ENCODE results near the gene MEOX2. TPM values are rescaled to one million over a fixed set of nuclear protein-coding genes. Genes with fewer than 3 reads are reported as not detected.

MEOX2 gene
- total and polyA plus RNA-seq, 10 of the 15 experiments (the other 5 are each of a cell fraction or from before 2014, with no cell fraction given), result not detected

DNA sequence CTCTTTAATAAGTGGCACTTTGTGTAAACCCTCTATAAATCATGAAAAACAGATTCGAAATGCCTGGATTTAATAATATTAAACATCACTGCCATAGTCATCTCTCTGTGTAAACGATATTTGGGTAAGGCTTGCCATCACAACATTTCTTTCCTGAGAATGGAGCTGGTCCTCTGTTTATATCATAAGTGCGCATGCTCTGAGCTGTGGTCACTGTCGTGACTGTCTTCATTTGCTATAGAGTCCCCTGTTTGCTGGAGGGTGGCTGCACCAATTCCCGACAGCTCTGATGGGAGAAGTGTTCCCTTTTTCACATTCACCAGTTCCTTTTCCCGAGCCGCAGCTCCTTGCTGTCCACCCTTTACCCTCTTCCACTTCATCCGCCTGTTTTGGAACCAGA is 74.3 kb downstream of the MEOX2 start:
- no peak for FAIRE-seq

More for the DNA sequence above, 74.3 kb downstream of the MEOX2 start:
- no peaks in the 10 kb centered on the region for H3K9me3 ChIP-seq (replicated peaks; ENCODE audit: control insufficient read depth, insufficient read depth, low read length)
- no peak overlapping the region for H3K9ac ChIP-seq (ENCODE audit: control insufficient read depth, insufficient read depth, low read length)
- H3K4me2 ChIP-seq (ENCODE audit: control insufficient read depth, insufficient read depth), result no peak overlapping the region
- H3K4me3 ChIP-seq, result no peak overlapping the region
- ATAC-seq (no peak), DNase-seq (ENCODE audit: low read depth, low spot score) (no peak)
- TF ChIP-seq CREM (IDR thresholded peaks at IDR 0.05; ENCODE audit: low read depth) (no peak), RAD51 (IDR thresholded peaks at IDR 0.05) (no peak), FOXM1 (IDR thresholded peaks at IDR 0.05; ENCODE audit: low read depth, low read length) (no peak), IRF4 (IDR thresholded peaks at IDR 0.05; ENCODE audit: low read depth, low read length) (no peak), NBN (IDR thresholded peaks at IDR 0.05) (no peak), NR2F1 (conservative IDR thresholded peaks at IDR 0.05) (no peak), NFYA (IDR thresholded peaks at IDR 0.05; ENCODE audit: borderline replicate concordance, low read depth, low read length) (no peak), FOS (IDR thresholded peaks at IDR 0.05; ENCODE audit: borderline replicate concordance, extremely low read depth, insufficient read length) (no peak), CEBPB (IDR thresholded peaks at IDR 0.05; ENCODE audit: borderline replicate concordance in 1 of 2, low read depth in 2 of 2, low read length in 2 of 2) (no peak), TCF3 (IDR thresholded peaks at IDR 0.05; ENCODE audit: borderline replicate concordance, insufficient read depth, low read depth, low read length) (no peak), MEF2A (IDR thresholded peaks at IDR 0.05; ENCODE audit: insufficient read depth, low read depth, low read length) (no peak)
- TF ChIP-seq, protein P1, sequence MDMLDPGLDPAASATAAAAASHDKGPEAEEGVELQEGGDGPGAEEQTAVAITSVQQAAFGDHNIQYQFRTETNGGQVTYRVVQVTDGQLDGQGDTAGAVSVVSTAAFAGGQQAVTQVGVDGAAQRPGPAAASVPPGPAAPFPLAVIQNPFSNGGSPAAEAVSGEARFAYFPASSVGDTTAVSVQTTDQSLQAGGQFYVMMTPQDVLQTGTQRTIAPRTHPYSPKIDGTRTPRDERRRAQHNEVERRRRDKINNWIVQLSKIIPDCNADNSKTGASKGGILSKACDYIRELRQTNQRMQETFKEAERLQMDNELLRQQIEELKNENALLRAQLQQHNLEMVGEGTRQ (IDR thresholded peaks at IDR 0.05; ENCODE audit: borderline replicate concordance, low read depth, low read length), result no peak
- BruUV-seq (replicated peaks), result no TSS peak
- WGBS (ENCODE audit: insufficient coverage, insufficient replicate concordance, low lambda C conversion rate, missing lambda C conversion rate), result 32% methylated on average over 8 of the region's 8 CpGs
- intact Hi-C loops (cut with micrococcal nuclease; ENCODE audit: unreplicated experiment), result no loop called here
- no peak overlapping the region for H3K27ac ChIP-seq (ENCODE audit: control insufficient read depth, insufficient read depth)
- SMC1A ChIA-PET (ENCODE audit: uncharacterized antibody, unreplicated experiment), result interaction anchor here (0.8 to 3.4 kb wide), 10 partner anchors 9 to 110 kb away, joined by 3 to 18 read pairs (median 5); partner anchors contain the start of gene AGMO
- no peaks in the 10 kb centered on the region for H3K27me3 ChIP-seq (replicated peaks in 1 of 2; ENCODE audit: control insufficient read depth in 2 of 2, insufficient read depth in 2 of 2, low read length in 1 of 2)
- H3K4me1 ChIP-seq (ENCODE audit: control insufficient read depth, insufficient read depth, low read length), result no peaks in the 10 kb centered on the region
- in situ Hi-C loops (cut with MboI), result no loop called here
- POLR2A ChIA-PET, result interaction anchor here (1.0 to 1.6 kb wide), 2 partner anchors 11 to 19 kb away, joined by 3 read pairs; no protein-coding TSS in a partner anchor
- RAD21 ChIA-PET (ENCODE audit: unreplicated experiment), result interaction anchor here (0.8 to 1.8 kb wide), 6 partner anchors 8 to 105 kb away, joined by 3 to 5 read pairs (median 4); no protein-coding TSS in a partner anchor
- H3K79me2 ChIP-seq (ENCODE audit: control insufficient read depth, insufficient read depth, low read length), result no peaks in the 10 kb centered on the region
- CTCF ChIA-PET, result interaction anchor here (1.1 to 2.4 kb wide), 4 partner anchors 9 to 109 kb away, joined by 3 to 7 read pairs (median 5); no protein-coding TSS in a partner anchor
- no peaks in the 10 kb centered on the region for H4K20me1 ChIP-seq (ENCODE audit: control insufficient read depth, insufficient read depth)
- no peak overlapping the region for H2AFZ ChIP-seq (ENCODE audit: control insufficient read depth, low read depth, low read length)
- H3K36me3 ChIP-seq (ENCODE audit: control insufficient read depth in 2 of 2, insufficient read depth in 2 of 2, low read length in 1 of 2), result no peaks in the 10 kb centered on the region

Data from GM12878 (cell line).